Measurements from ENCODE around the gene FCRL2.

The FCRL2 gene, protein sequence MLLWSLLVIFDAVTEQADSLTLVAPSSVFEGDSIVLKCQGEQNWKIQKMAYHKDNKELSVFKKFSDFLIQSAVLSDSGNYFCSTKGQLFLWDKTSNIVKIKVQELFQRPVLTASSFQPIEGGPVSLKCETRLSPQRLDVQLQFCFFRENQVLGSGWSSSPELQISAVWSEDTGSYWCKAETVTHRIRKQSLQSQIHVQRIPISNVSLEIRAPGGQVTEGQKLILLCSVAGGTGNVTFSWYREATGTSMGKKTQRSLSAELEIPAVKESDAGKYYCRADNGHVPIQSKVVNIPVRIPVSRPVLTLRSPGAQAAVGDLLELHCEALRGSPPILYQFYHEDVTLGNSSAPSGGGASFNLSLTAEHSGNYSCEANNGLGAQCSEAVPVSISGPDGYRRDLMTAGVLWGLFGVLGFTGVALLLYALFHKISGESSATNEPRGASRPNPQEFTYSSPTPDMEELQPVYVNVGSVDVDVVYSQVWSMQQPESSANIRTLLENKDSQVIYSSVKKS

DNA sequence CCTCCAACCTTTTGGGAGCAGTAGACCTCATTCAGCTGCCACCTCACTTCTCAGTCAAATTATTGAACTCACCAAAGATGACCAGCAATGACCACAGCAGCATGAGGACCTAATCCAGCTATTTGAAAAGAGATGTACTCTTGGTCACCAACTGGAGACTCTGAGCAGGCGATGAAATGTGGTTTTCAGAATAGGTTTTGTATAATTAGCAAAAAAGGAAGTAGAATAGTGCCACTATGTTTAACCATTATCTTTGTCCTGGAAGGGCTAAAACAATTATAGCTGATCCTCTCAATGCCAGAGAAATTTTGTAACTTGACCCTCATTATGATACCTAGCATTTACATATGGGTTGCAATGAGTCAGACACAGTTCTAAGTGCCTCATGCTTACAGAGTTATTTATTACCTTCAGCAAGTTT lies at the start of gene FCRL2:
Gene FCRL2 (minus strand): TSS at position 162 of the 421 bp plus-strand sequence. CDS start 59 bp downstream, at position 103.
- DNase-seq (ENCODE audit: low read depth in 2 of 2): no peak

DNA sequence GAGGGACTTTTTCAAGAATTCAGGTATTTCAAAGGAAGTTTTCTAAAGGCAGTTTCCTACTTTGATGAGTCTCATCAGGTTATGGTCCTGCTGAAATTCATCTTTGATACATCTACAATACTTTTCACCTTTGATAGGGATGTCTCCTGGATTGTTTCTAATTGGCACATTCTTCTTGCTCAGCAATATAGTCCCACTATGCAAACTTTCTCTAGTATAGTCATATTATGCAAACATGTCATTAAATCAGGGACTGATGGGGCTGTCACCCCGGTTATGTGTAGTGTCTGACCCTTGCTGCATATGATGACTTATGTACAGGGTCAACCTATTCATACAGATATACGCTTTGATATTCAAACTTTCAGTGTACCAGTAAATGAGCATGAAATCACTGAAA lies 43.4 kb upstream of the FCRL2 start:
- DNase-seq (ENCODE audit: low read depth in 2 of 2): no peak

DNA sequence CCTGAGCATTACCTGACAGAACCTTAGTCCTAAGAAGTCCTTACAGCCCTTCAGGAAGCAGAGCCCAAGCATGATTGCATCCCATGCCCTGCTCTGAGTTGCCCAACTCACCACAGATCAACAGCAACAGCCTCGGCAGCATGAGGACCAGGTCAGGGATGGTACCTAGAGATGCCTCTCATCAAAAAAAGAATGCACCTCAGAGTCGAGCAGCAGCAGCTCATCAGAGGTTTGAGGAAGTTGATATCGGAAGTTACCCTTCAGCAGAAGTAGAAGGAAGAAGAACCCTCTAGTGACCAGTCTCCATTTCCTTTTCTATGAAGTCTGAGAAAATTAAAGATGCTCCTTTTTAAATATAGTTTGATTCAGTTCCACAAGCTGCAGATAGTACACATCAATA lies 43.0 kb upstream of the FCRL2 start, which contains the start of gene FCRL1:
Gene FCRL1 (minus strand): TSS at position 225 of the 400 bp plus-strand sequence. CDS start 83 bp downstream, at position 142.
- DNase-seq (ENCODE audit: low read depth in 2 of 2): no peak

DNA sequence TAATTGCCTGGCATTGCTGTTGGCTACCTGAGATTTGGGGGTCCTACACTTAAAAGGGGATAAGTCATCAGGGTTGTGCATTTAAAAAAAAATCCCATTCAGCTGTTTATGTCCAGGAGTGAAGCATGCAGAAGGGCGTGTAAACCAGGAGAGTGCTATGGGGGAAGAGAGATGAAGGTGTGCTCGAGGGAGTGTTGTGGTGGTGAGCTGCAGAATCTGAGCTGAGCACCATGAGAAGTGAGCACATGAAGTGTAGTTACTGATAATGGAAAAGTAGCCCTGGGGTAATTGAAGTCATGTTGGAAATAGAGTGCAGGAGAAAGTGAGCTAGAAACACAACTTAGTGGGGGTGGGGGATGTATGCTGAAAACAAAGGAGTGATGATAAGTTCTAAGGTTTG lies 42.3 kb upstream of the FCRL2 start:
- DNase-seq (ENCODE audit: low read depth in 2 of 2): no peak

DNA sequence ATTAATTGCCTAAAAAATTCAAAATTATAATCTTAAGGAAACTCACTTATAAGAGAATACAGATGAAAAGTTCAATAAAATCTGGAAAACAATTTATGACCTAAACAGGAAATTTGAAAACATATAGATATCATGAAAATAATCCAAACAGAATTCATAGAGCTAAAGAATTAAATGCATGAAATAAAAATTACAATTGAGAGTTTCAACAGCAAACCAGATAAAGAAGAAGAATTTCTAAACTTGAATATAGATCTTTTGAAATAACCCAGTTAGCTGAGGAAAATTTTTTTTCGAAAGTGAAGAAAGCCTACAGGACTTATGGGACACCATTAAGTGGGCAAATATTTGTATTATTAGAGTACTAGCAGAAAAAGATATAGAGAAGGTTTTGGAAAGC lies 36.3 kb upstream of the FCRL2 start:
- DNase-seq (ENCODE audit: low read depth in 2 of 2): no peak

DNA sequence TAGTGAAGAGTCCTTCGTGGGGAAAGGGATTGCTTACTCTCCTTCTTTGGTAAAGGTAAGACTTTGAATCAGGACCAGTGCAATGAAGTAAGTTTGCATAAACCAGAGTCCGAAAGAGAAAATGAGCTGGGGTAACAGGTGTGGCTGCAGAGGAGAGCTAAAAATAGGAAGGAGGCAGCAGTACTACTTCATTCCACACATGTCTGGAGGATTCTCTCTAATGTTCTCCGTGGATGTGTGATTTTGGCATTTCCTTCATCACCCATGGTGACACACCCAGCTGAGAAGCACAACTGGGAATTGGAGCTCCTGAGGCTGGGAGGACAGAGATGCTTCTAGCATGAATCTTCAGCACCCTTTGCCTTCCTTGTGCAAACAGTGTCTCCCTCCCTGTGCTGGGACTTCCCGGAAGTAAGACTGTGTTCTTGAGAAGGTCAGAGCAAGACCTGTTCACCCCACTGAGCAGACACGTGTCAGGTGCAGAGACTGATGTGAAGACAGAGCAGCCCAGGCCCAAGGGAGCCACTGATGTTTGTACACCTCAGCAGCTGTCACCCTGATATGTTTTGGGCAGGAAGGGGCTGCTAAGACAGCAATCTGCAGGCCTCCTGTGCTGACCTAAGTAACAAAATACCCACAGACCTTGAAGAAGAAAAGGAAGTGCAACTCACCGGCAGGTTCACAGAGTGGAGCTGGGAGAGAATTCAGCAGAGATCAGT lies 29.7 kb upstream of the FCRL2 start:
- no peak for DNase-seq (ENCODE audit: low read depth in 2 of 2)

DNA sequence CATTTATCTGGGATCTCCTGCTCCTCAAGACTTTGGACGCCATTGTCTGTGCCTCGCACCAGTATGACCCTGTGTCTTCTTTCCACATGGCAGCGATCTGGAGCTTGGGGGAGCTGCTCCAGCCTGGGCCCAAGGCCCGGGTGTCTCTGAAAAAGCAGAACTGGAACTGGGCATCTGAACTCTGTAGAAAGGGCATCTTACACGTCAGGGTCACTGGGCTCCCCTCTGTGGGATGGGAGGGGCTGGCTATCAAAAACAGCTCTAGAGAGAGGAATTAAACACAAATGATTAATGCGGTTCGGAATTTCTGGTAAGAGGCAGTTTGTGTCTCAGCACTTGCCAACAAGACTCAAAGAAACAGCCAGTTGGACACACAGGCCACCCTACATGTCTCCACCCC lies 26.9 kb upstream of the FCRL2 start:
- DNase-seq (ENCODE audit: low read depth in 2 of 2): no peak

DNA sequence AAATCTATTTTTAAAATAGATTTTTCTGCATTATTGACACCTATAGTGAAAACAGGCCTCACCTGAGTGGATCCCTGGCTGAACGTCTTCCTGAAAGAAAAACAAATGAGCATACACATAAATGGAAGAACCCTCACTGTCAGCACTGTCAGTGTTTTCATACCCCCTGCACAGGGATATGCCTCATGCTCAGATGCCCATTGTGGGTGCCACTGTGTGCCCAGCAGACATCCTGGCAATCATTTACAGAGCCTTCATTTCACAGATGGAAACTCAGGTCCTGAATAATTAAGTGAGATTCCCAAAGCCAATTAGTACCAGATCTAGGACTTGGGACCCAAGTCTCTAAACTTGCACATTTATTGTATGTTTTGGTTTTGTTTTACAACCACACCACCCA lies 23.1 kb upstream of the FCRL2 start:
- no peak for DNase-seq (ENCODE audit: low read depth in 2 of 2)

DNA sequence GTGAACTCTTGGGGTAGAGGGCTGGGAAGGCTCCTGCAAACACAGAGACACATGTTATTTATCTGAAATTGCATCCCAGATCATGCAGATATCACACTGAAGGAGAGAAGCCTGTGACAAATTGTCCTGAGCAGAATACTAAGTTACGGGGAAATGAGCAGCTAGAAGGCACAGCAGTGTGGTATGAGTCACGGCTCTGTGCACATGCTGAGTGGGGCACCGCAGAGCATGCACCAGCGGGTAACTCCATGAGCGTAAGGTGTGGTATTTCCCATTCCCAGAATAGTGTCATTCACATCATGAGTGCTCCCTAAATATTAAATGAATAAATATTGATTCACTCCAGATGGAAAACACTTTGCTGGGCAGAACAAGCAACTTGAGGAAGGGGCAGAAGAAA lies 21.3 kb upstream of the FCRL2 start:
- DNase-seq (ENCODE audit: low read depth in 2 of 2): no peak

DNA sequence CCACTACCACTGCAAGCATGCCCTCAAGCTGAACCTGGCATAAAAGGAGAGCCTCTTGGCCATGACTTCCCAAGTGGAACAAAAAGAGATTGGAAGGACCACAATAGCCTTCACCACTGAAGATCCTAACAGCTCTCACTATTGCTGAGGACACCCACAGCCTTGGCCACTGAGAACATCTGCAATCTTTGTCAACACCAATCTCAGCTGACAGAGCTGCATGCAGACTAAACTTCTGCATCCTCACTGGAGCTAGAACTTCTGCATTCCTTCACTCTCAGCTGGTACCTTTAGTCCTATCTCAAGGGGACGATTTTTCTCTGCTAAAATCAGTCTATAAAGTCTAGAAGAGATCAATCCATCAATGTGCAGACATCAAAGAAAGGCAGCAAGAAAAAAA lies 8.3 kb upstream of the FCRL2 start:
- DNase-seq (ENCODE audit: low read depth in 2 of 2): no peak

DNA sequence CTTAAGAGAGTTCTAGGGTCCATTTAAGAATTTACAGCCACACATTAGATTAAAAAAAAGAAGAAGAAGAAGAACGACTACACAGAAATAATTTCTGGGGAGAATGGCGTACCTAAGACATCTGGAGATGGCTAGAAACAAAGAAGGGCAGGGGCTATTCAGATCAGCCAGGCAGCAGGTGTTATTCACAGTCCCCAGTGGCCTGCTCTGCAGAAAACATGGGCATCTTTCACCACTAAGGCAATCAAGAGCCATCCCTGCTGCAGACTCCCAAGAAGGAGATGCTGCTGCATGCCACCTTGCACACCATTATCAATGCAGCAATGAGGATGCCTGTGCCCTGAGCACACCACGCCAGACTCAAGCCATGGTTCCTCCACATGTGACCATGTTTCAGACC lies 7.9 kb upstream of the FCRL2 start:
- DNase-seq (ENCODE audit: low read depth in 2 of 2): no peak

DNA sequence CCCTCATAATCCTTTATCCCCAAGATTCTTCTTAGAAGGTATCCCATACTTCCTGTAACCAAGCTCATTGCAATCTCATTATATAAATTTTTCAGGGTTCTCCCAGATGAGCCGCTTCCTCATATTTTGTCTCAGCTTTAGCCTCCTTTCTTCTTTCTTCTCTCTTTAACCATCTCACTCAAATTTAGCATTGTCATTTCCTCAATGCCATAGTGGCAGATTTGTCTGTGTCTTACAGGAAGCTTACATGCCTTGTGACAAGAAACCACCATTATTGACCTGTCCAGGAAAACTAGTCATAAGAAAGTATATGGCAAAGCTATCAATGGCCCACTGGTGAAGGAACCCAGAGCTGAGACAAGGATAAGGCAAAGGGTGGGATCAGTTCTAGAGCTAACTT lies 6.0 kb upstream of the FCRL2 start:
- no peak for DNase-seq (ENCODE audit: low read depth in 2 of 2)

DNA sequence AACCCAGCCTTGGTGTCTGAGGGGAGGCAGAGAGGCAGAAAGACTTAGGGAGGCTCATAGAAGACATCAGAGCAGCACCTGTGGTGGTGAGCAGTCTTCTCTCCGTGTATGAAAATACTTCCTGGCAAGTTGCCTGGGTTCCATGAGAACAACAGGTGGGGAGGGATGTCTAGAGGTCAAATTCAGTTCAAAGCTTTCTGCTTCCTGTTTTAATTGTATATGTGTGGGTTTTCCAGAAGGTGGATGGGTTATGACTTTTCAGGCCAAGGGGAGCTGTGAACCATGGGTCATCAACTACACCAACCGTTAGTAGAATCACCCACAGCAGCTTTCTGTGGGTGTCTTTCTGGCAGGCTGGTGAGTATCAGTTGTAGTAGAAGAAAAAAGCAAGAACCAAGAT lies 4.1 kb upstream of the FCRL2 start:
- DNase-seq (ENCODE audit: low read depth in 2 of 2): no peak

DNA sequence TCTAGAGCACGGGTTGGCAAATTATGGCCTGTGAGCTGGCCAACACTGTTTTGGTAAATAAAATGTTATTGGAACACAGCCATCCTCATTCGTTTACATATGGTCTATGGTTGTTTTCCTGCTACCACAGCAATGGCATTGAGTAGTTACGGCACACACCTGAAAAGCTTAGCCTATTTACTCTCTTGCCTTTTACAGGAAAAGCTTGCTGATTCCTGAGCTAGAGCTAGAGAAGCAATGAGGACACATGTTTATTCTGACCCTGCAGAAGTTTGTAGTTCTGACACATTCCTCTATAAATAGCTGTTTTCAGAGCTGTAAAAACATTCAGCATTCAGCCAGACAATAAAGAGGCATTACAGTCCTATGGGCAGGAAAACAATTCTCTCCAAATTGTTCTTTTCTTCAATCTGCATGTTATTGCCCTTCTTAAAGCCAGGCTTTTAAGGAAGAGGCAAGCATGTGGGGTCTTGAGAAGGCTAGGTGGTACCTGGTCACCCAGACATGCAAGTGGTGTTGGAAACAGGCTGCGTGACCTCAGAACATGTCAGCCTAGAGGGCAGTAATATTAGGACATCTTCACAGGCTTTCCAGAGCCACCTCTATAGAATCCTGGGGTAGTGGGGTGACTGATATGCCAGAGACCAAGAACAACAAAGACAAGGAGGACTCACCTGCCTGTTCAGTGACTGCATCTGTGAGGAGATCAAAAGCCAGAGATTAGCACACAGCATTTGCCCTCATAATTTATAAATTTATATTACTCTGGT lies 1.6 kb downstream of the FCRL2 start:
- no peak for DNase-seq (ENCODE audit: low read depth in 2 of 2)

DNA sequence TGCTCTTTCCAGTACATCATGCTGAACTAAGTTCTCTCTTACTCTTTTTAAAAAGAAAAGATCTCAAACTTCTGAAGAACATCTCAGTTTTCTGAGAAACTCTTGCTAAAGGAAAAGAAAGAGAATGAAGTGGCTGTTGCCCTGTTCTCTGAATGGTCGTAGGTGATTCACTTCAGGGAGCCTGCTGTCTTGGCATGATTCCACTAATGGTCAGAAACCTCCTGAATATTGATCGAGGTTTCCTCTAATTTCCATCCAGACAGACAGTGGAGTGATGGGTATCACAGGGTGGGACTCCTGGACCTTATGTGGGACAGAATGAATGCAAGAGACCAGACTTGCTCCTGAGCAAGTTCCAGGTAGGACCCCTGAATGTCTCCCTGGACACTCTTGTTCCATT lies 2.5 kb downstream of the FCRL2 start:
- no peak for DNase-seq (ENCODE audit: low read depth in 2 of 2)

DNA sequence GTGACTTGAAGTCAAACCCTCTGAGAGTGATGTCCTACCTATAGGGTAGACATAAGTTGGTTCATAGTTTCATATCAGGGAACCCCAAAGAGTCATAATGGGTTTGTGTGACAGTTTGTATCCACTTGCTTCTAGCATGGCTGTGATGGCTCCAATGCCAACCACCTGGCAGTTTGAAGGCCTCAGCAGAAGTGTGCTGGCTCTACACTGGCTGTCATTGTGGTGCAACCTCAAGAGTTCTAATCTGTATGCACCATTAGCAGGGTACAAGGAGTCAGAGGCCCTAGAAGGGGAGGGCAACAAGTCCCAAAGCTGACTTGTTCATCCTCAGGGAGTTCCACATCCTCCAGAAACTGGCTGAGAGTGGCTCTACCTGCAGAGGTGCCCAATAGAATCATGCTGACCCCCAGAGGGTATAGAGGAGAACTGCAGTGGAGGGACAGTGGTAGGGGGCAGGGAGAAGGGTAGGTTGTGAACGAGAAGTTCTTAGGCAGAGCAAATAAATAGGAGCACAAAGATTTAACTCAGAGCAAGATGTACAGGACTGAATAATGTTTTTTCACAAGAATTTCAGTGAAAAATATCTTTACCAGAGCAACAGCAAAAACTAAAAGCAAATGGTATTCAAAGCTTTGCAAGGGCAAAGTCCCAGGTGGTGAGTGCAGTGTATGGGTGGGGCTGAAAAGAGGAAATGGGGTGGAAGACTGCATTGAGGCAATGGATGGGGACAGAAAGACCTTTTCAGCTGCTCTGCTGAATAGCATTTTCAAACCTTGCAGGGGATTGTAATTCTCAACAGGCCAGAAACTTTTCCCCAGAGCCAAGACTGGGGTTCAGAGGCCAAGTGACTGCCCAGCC lies 3.2 kb downstream of the FCRL2 start:
- no peak for DNase-seq (ENCODE audit: low read depth in 2 of 2)

DNA sequence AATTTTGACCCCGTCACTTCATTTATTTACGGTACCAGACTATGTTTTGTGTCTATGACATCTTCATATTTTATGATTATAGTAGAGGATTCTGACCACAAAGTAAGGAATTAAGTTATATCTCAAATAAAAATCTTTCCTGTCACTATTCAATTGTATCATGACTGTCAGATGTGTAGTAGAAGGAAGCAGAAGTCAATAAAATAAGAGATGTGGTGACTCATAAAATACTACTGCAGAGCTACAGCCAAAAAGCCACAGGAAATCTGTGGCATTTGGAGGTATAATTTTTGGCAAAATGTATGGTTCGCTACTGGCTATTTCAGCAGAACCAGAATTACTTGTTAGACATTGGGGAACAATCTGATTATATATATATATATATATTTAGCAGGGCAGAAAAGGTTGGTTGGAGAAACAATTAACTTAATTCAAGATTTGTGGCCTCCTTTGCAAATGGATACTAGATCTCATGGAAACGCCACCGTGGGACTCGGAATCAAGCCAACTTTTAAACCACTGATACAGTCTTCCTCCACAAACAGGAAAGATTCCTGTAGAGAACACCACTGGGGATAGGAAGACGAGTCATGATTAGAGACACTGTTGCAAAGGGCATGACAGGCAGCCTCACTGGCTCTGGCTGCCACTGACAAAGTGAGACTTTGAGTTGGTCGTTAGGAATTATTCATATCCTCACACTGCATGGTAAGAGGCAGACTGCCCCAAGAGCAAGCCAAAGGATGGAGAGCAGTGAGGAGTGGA lies 5.1 kb downstream of the FCRL2 start:
- no peak for DNase-seq (ENCODE audit: low read depth in 2 of 2)

DNA sequence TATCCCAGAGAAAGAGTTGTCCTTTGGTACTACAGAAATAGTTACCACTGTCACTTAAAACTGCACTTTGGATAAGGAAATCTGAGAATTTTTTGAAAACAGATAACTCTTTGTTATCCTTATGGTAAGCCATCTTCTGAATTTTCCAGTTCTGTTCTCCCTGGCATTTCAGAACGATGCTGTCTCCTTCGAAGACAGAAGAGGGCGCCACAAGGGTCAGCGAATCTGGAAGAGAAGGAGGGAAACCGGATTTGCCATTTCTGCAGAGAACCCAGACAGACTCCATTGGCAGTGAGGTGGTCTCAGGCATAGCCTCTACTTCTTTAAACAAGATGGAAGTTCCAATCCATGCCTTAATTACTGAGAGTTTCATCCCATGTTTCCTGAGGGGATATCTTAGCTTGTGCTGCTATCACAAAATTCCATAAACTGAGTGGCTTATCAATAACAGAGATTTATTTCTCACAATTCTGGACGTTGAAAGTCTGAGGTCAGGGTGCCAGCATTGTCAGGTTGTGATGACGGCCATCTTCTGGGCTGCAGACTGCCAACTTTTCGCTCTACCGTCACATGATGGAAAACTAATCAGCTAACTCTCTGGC lies 6.4 kb downstream of the FCRL2 start:
- no peak for DNase-seq (ENCODE audit: low read depth in 2 of 2)

DNA sequence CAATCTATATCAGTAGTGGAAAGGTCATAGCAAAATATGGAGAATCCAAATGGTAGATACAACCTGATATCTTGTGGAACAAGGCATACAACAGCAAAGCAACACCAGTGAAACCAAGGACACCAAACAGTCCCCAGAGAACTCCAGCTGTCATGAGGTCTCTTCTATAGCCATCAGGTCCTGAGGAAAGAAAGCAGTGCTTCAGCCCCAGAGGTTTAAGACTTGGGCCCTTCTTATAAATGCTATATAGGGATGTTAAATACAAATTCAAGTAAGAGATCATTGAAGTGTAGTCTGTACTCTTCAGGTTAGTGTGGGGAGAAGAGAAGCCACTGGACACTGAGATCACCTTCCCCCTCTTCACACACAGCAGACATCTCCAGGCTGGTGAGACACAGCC lies 10.1 kb downstream of the FCRL2 start:
- DNase-seq (ENCODE audit: low read depth in 2 of 2): no peak

DNA sequence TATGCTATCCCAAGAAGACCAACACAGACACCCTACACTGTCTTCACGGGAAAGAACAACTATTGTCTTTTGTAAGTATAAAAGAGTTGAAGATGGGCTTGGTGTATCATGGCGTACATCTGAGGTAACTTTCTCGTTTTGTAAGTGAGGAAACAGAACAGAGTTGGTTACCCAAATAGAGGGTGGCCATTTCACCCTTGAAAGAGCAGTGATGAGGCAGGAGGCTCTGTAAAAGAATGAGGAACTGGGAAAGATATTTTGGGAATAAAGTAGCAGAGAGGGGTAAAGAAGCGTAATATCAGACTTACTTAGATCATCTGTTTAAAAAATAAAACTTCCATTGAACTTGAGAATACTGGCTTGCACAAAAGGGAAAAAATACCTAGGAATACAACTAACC lies 18.9 kb downstream of the FCRL2 start:
- DNase-seq (ENCODE audit: low read depth in 2 of 2): no peak
